ENCODE data around the gene ZFYVE28.

ZFYVE28 gene

GRCh38 chr4:2335729-2336101, 82.7 kb downstream of the ZFYVE28 start:
- POLR2A ChIA-PET = no interaction called here

DNA sequence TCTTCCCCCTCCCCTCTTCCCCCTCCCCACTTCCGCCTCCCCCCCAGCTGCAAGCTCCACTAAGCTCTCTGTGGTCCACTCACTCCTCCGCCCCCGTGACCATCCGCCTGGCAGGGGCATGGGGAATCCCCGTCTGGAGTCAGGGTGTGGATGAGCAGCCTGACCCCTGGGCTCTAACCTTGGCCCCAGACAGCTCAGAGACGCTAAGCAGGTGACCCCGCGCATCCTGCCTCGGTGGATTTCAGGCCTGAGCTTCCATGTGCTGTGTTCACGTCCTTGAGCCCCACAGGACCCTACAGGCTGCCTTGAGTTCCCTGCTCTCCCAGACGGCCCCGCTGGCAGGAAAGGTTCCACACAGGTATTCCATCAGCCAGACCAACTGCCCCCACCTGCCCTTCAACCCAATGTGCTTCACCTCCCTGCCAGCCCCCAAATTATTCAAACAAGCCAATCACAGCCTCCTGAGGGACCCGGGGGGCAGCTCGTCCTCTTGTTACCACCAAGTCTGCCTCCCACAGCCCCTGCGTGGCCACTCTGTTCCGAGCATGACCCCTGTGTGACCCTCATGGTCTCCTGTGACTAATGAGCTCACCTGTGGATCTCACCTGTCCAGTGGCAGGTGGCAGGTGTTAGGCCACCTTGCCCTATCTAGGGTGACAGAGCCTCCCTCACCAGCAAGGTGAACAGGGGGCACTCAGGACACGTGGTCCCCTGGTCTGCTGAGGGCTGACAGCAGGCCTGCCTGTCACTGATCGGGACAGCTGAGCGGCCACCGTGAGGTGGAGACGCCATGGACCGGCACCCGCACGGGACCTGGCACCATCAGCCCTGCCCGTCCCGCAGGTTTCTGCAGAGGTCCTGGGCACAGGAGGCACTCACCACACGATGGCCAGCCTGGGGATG, 83.4 kb downstream of the ZFYVE28 start:
- ChIA-PET POLR2A (no interaction called here), CTCF (no interaction called here)
- no peak for DNase-seq (ENCODE audit: extremely low spot score)
- TF ChIP-seq, protein P1, sequence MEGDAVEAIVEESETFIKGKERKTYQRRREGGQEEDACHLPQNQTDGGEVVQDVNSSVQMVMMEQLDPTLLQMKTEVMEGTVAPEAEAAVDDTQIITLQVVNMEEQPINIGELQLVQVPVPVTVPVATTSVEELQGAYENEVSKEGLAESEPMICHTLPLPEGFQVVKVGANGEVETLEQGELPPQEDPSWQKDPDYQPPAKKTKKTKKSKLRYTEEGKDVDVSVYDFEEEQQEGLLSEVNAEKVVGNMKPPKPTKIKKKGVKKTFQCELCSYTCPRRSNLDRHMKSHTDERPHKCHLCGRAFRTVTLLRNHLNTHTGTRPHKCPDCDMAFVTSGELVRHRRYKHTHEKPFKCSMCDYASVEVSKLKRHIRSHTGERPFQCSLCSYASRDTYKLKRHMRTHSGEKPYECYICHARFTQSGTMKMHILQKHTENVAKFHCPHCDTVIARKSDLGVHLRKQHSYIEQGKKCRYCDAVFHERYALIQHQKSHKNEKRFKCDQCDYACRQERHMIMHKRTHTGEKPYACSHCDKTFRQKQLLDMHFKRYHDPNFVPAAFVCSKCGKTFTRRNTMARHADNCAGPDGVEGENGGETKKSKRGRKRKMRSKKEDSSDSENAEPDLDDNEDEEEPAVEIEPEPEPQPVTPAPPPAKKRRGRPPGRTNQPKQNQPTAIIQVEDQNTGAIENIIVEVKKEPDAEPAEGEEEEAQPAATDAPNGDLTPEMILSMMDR (IDR thresholded peaks at IDR 0.05; ENCODE audit: control extremely low read depth, extremely low read depth, low read depth, missing control alignments) = no peak

More at GRCh38 chr4:2335729-2336101, 82.7 kb downstream of the ZFYVE28 start:
- no peak for DNase-seq (ENCODE audit: extremely low spot score)
- CTCF ChIA-PET = no interaction called here
- TF ChIP-seq, protein P1 (IDR thresholded peaks at IDR 0.05; ENCODE audit: control extremely low read depth, extremely low read depth, low read depth, missing control alignments) = no peak

DNA sequence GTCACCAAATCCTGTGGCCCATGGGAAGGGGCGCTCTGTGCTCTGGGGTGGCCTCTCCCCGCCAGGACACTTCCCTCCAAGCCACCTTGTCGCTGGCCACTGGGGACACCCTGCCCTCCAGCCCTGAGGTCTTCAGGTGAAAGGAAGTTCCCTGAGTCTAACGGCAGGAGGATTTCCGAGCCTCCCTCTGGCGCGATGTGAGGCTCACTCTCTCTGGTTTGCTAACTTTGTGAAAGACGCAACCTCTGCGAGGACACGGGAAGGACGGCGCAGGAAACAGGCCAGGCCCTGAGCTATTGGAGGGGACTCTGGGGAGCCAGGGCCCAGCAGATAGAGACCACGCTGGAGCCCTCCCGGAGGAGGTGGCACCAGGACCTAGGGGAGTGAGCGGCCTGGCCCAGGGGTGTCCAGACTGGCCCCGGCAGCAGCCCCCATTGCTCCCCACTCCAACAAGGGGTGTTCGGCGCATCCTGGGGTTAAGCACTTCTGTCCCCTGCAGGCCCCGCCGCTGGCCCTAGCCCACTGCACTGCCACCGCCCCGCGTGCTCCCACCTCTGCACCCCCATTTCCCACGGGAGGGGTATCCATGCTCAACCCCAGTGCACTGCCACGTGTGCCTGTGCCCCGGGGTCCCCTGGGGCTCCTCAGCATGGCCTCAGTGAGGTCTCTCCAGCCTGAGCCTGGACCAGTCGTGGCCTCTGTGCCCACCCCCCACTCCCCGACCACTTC, 84.4 kb downstream of the ZFYVE28 start:
- DNase-seq (ENCODE audit: extremely low spot score) = no peak
- POLR2A ChIA-PET = no interaction called here
- CTCF ChIA-PET = no interaction called here
- TF ChIP-seq, protein P1 (IDR thresholded peaks at IDR 0.05; ENCODE audit: control extremely low read depth, extremely low read depth, low read depth, missing control alignments) = no peak

- TF ChIP-seq, protein P1 (IDR thresholded peaks at IDR 0.05; ENCODE audit: control extremely low read depth, extremely low read depth, low read depth, missing control alignments) = no peak
- ChIA-PET CTCF (no interaction called here), POLR2A (no interaction called here)
- DNase-seq (ENCODE audit: extremely low spot score) = peak; percentile 56
Measured at GRCh38 chr4:2333356-2333841, 85.0 kb downstream of the ZFYVE28 start.

GRCh38 chr4:2332976-2333319, 85.5 kb downstream of the ZFYVE28 start:
- ChIA-PET POLR2A (no interaction called here), CTCF (no interaction called here)
- DNase-seq (ENCODE audit: extremely low spot score) = no peak
- TF ChIP-seq, protein P1 (IDR thresholded peaks at IDR 0.05; ENCODE audit: control extremely low read depth, extremely low read depth, low read depth, missing control alignments) = no peak

GRCh38 chr4:2332201-2332975, 86.1 kb downstream of the ZFYVE28 start:
- TF ChIP-seq, protein P1 (IDR thresholded peaks at IDR 0.05; ENCODE audit: control extremely low read depth, extremely low read depth, low read depth, missing control alignments) = no peak
- POLR2A ChIA-PET = no interaction called here
- no peak for DNase-seq (ENCODE audit: extremely low spot score)
- CTCF ChIA-PET = no interaction called here
